AG09309 (cell line): ENCODE data around the gene CARTPT.

Experiments used
- DNase-seq: peaks from one replicate; pipeline ENCODE4 v3.0.0-alpha.2; 2010; ENCODE audit warnings: low read depth
- H3K4me3 ChIP-seq: 2 replicates; pipeline ENCODE4 v1.5.1; 2011; ENCODE audit warnings: mild to moderate bottlenecking, low read depth, low read length, moderate library complexity; ENCODE audit not compliant: control insufficient read depth
- CTCF ChIP-seq: IDR thresholded peaks from 2 replicates; pipeline ENCODE4 v1.5.1; 2011; ENCODE audit warnings: mild to moderate bottlenecking, low read depth, low read length, inconsistent platforms; ENCODE audit not compliant: insufficient read depth, control insufficient read depth; ENCODE audit errors: missing control alignments

Gene CARTPT

GRCh38 chr5:71757590-71758543 lies 38.8 kb downstream of the CARTPT start:
- peak; percentile 32 for DNase-seq
- H3K4me3 ChIP-seq: no peak overlapping the region; the same call in 1 of the 2 replicates
- TF ChIP-seq CTCF: peak; percentile 85

- H3K4me3 ChIP-seq: no peak overlapping the region
- no peak for TF ChIP-seq CTCF
- no peak for DNase-seq
Measured at GRCh38 chr5:71762826-71763225, 43.8 kb downstream of the CARTPT start.

GRCh38 chr5:71767661-71768060 lies 48.6 kb downstream of the CARTPT start:
- DNase-seq: no peak
- no peak for TF ChIP-seq CTCF
- H3K4me3 ChIP-seq: no peak overlapping the region

GRCh38 chr5:71769287-71769686 lies 50.2 kb downstream of the CARTPT start:
- DNase-seq: no peak
- H3K4me3 ChIP-seq: no peak overlapping the region
- TF ChIP-seq CTCF: no peak

DNA sequence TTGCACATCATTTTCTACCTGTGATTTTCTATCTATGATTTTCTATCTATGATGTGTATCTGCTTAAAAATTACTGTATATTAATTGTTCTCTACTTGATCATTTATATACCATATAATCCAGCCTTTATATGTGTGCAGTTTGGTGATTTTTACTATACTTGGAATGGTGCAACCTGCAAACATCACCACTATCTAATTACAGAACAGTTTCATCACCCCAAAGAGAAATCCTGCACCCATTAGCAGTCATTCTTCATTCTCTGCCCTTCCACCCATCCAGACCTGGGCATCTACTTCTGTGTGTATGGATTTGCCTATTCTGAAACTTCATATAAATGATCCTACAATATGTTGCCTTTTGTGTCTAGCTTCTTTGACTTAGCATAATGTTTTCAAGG lies 51.3 kb downstream of the CARTPT start:
- H3K4me3 ChIP-seq: no peak overlapping the region
- no peak for TF ChIP-seq CTCF
- DNase-seq: no peak
